B cell (primary cell): ENCODE results near the gene TMEM132E. TPM values are rescaled to one million over a fixed set of nuclear protein-coding genes. Genes with fewer than 3 reads are reported as not detected.

Experiments used
- ATAC-seq: fragments of 200-7000 bp; cut with Tn5 transposase; one replicate; pipeline ENCODE4 v1.10.0; 2021; ENCODE audit warnings: low read depth, mild to moderate bottlenecking, moderate number of reproducible peaks, moderate library complexity
- CTCF ChIA-PET: fragments of 350-600 bp; sonication (Branson Sonifier 250); formaldehyde crosslinking; loops from one replicate; lab custom pipeline; 2021; ENCODE audit warnings: antibody characterized with exemption, inconsistent platforms; lab: Charles Lee
- POLR2A ChIA-PET: fragments of 350-600 bp; sonication (Branson Sonifier 250); formaldehyde crosslinking; loops from one replicate; lab custom pipeline; 2021; ENCODE audit warnings: antibody characterized with exemption; lab: Charles Lee
- DNase-seq: peaks from one replicate; pipeline ENCODE4 v3.0.0; 2013
- H2AFZ ChIP-seq: 2 replicates; pipeline ENCODE4 v1.6.1; 2012; ENCODE audit warnings: mild to moderate bottlenecking, low read depth, low read length; ENCODE audit not compliant: insufficient read depth, poor library complexity, severe bottlenecking
- H3K27ac ChIP-seq, 2 donors: 1 replicate in 1 of 2; 2 replicates in 1 of 2; pipeline ENCODE4 v1.5.1; 2012 to 2013; ENCODE audit warnings: low read length in 2 of 2, mild to moderate bottlenecking in 2 of 2, moderate library complexity in 1 of 2
- H3K27me3 ChIP-seq, 4 experiments: fragments of 200-600 bp in 1 of 4; sonication (generic) in 1 of 4; replicated peaks in 1 of 4; 1 replicate in 2 of 4; 2 replicates in 2 of 4; pipeline versions ENCODE4 v1.6.1 to v1.7.0; 2013 to 2016; ENCODE audit warnings: low read length in 3 of 4, mild to moderate bottlenecking in 2 of 4, mixed read lengths in 1 of 4, moderate library complexity in 1 of 4; ENCODE audit not compliant: insufficient read depth in 4 of 4, control insufficient read depth in 3 of 4; ENCODE audit errors: control extremely low read depth in 1 of 4
- H3K36me3 ChIP-seq, 2 experiments: replicated peaks in 1 of 2; 1 replicate in 1 of 2; 2 replicates in 1 of 2; pipeline versions ENCODE4 v1.6.1 to v1.7.1; 2013; ENCODE audit warnings: low read length in 1 of 2; ENCODE audit not compliant: insufficient read depth in 2 of 2, control insufficient read depth in 1 of 2; ENCODE audit errors: control extremely low read depth in 1 of 2, extremely low read depth in 1 of 2
- H3K4me1 ChIP-seq, 2 donors: fragments of 200-600 bp in 1 of 2; sonication (generic) in 1 of 2; 1 replicate in 1 of 2; 2 replicates in 1 of 2; pipeline versions ENCODE4 v1.5.1 to v1.6.1; 2013 to 2017; ENCODE audit warnings: low read length in 2 of 2; ENCODE audit not compliant: control insufficient read depth in 2 of 2, insufficient read depth in 2 of 2
- H3K4me2 ChIP-seq: replicated peaks from 2 replicates; pipeline ENCODE3; 2012; ENCODE audit warnings: mild to moderate bottlenecking, low read depth, low read length; ENCODE audit not compliant: poor library complexity, severe bottlenecking
- H3K4me3 ChIP-seq, 5 experiments: fragments of 200-600 bp in 1 of 5; sonication (generic) in 1 of 5; 1 replicate in 3 of 5; 2 replicates in 2 of 5; pipeline versions ENCODE4 v1.5.1 to v1.7.0; 2011 to 2016; ENCODE audit warnings: low read length in 4 of 5, mild to moderate bottlenecking in 4 of 5, low read depth in 2 of 5, control low read depth in 1 of 5, moderate library complexity in 1 of 5; ENCODE audit not compliant: insufficient read depth in 1 of 5; ENCODE audit errors: control extremely low read depth in 1 of 5, extremely low read depth in 1 of 5
- H3K79me2 ChIP-seq: fragments of 200-600 bp; sonication (generic); one replicate; pipeline ENCODE4 v1.6.0; 2016; ENCODE audit warnings: low read length; ENCODE audit not compliant: control insufficient read depth, insufficient read depth
- H3K9ac ChIP-seq: fragments of 200-600 bp; sonication (generic); 2 replicates; pipeline ENCODE4 v1.6.1; 2017; ENCODE audit warnings: mild to moderate bottlenecking, low read length, moderate library complexity
- H3K9me3 ChIP-seq, 3 donors: one replicate each; pipeline versions ENCODE4 v1.6.1 to v1.7.1; 2013; ENCODE audit warnings: low read length in 2 of 3; ENCODE audit not compliant: control insufficient read depth in 2 of 3, insufficient read depth in 1 of 3; ENCODE audit errors: control extremely low read depth in 1 of 3
- H4K20me1 ChIP-seq: 2 replicates; pipeline ENCODE4 v1.6.0; 2012; ENCODE audit warnings: mild to moderate bottlenecking, low read length; ENCODE audit not compliant: insufficient read depth, control insufficient read depth, poor library complexity, severe bottlenecking
- H3K27ac Mint-ChIP-seq: one replicate; pipeline ENCODE4 v1.8.0; 2021; ENCODE audit warnings: mixed read lengths
- H3K27me3 Mint-ChIP-seq: one replicate; pipeline ENCODE4 v1.8.0; 2021; ENCODE audit warnings: mixed read lengths
- H3K4me1 Mint-ChIP-seq: one replicate; pipeline ENCODE4 v1.8.0; 2021; ENCODE audit warnings: mixed read lengths
- H3K4me3 Mint-ChIP-seq: one replicate; pipeline ENCODE4 v1.8.0; 2021; ENCODE audit warnings: mixed read lengths
- H3K9me3 Mint-ChIP-seq: one replicate; pipeline ENCODE4 v1.8.0; 2022; ENCODE audit warnings: mixed read lengths; ENCODE audit not compliant: insufficient read depth
- CTCF ChIP-seq: fragments of 200-600 bp; IDR thresholded peaks from one replicate; pipeline ENCODE4 v1.8.0; 2022; ENCODE audit warnings: antibody characterized with exemption, mild to moderate bottlenecking
- EZH2 ChIP-seq: IDR thresholded peaks from 2 replicates; pipeline ENCODE4 v1.6.1; 2012; ENCODE audit warnings: borderline replicate concordance, low read depth, mild to moderate bottlenecking, moderate library complexity, low read length; ENCODE audit not compliant: insufficient read depth, poor library complexity, severe bottlenecking
- WGBS: methylation state at CpG from one replicate; pipeline ENCODE4 v1.1.5; 2013; ENCODE audit warnings: missing lambda C conversion rate; ENCODE audit not compliant: insufficient coverage; 5-methylcytosine and 5-hydroxymethylcytosine counted together
- intact Hi-C: fragments of 100-400 bp; cut with micrococcal nuclease; formaldehyde crosslinking; loops from one replicate; pipeline ENCODE4 v1.10.0; 2022
- polyA plus RNA-seq: library from polyadenylated mRNA; depleted of rRNA; stranded (reverse); fragments of >200 nt; gene quantifications from 2 replicates; pipeline ENCODE4 v1.2.3, GENCODE V29; 2012
- total RNA-seq, 2 donors: library from RNA; stranded (reverse); fragments of 120-200 nt in 1 of 2; gene quantifications; 1 replicate in 1 of 2; 2 replicates in 1 of 2; pipeline versions ENCODE4 v1.2.3 to v1.2.4, GENCODE V29; 2013 to 2022

Gene TMEM132E
- total and polyA plus RNA-seq, 2 donors (not counting 1 experiment from before 2014, with no cell fraction given), result not detected

GRCh38 chr17:34658811-34659560 lies 79.6 kb downstream of the TMEM132E start:
- Histone ChIP-seq H3K27ac (no peak overlapping the region), H3K4me1 (no peaks in the 10 kb centered on the region), H3K27me3 (peaks cover 0 to 3% (median 0%) of the 10 kb centered on the region in 4 experiments), H3K4me3 (no peak overlapping the region), H3K79me2 (no peaks in the 10 kb centered on the region), H3K36me3 (no peaks in the 10 kb centered on the region), H3K4me2 (no peak overlapping the region), H4K20me1 (no peaks in the 10 kb centered on the region), H3K9me3 (no peaks in the 10 kb centered on the region), H3K9ac (no peak overlapping the region), H2AFZ (no peak overlapping the region)
- intact Hi-C loops, result no loop called here
- WGBS, result 96% methylated on average over 8 of the region's 10 CpGs
- ATAC-seq, result no peak
- CTCF ChIA-PET, result no interaction called here
- Mint-ChIP-seq H3K9me3 (no peaks in the 10 kb centered on the region), H3K27ac (no peak overlapping the region), H3K4me3 (no peak overlapping the region), H3K27me3 (peaks cover 21% of the 10 kb centered on the region), H3K4me1 (no peaks in the 10 kb centered on the region)
- POLR2A ChIA-PET, result no interaction called here
- TF ChIP-seq CTCF, result no peak
- no peak for DNase-seq

GRCh38 chr17:34663714-34664113 lies 84.3 kb downstream of the TMEM132E start:
- ChIA-PET POLR2A (no interaction called here), CTCF (no interaction called here)
- no peak overlapping the region for H3K4me3 Mint-ChIP-seq
- H3K4me1 ChIP-seq, result no peaks in the 10 kb centered on the region
- peaks cover 40% of the 10 kb centered on the region for H3K27me3 Mint-ChIP-seq
- no peaks in the 10 kb centered on the region for H3K79me2 ChIP-seq
- intact Hi-C loops, result no loop called here
- no peaks in the 10 kb centered on the region for H3K9me3 Mint-ChIP-seq
- no peak overlapping the region for H2AFZ ChIP-seq
- 100% methylated on average over 1 of the region's 3 CpGs for WGBS
- no peak for ATAC-seq
- no peaks in the 10 kb centered on the region for H3K36me3 ChIP-seq
- H3K27me3 ChIP-seq, result peaks cover 0 to 3% (median 0%) of the 10 kb centered on the region in 4 experiments
- H3K4me3 ChIP-seq, result no peak overlapping the region
- H3K27ac Mint-ChIP-seq, result no peak overlapping the region
- no peaks in the 10 kb centered on the region for H3K9me3 ChIP-seq
- TF ChIP-seq CTCF (no peak), EZH2 (no peak)
- H3K4me1 Mint-ChIP-seq, result no peaks in the 10 kb centered on the region
- no peak overlapping the region for H3K27ac ChIP-seq
- DNase-seq, result no peak
- H4K20me1 ChIP-seq, result no peaks in the 10 kb centered on the region
- no peak overlapping the region for H3K4me2 ChIP-seq
- H3K9ac ChIP-seq, result no peak overlapping the region
